ENCODE results near the gene MAGEF1.

The MAGEF1 gene

DNA sequence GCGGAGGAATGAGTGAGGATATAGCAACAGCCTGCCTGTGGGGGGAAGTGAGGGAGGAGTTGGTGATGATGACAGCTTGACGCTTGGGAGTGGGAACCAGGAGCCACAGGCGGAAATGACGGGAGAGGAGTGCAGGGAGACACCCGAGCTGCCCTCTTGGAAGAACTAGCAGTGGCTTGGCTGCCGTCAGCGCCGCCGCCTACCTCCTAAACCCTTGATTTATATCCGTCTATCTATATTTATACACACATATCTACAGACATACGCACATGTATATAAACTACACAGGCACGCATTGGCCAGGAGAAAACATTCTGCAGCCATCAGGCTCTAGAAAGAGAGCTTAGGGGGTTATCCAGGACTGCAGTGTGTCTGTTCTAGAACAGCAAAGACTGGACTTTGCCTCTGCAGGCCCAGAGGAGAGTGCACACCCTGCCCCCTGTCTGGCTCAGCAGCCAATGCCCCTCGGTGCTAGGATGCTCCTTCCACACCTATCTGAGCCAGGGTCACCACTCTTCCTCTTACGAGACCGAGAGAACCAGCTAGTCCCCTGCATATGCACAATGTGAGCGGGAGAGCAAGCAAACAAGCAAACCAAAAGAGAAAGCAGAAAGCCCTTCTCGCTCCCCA is 45.3 kb upstream of the MAGEF1 start:
- DNase-seq: peak; percentile 90
- H3K27me3 ChIP-seq (replicated peaks): no peaks in the 10 kb centered on the region
- in situ Hi-C loops (cut with HindIII; ENCODE audit: low pct_ligation_motif_present, low sequenced_read_pairs): no loop called here
- TF ChIP-seq, protein P1, sequence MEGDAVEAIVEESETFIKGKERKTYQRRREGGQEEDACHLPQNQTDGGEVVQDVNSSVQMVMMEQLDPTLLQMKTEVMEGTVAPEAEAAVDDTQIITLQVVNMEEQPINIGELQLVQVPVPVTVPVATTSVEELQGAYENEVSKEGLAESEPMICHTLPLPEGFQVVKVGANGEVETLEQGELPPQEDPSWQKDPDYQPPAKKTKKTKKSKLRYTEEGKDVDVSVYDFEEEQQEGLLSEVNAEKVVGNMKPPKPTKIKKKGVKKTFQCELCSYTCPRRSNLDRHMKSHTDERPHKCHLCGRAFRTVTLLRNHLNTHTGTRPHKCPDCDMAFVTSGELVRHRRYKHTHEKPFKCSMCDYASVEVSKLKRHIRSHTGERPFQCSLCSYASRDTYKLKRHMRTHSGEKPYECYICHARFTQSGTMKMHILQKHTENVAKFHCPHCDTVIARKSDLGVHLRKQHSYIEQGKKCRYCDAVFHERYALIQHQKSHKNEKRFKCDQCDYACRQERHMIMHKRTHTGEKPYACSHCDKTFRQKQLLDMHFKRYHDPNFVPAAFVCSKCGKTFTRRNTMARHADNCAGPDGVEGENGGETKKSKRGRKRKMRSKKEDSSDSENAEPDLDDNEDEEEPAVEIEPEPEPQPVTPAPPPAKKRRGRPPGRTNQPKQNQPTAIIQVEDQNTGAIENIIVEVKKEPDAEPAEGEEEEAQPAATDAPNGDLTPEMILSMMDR (IDR thresholded peaks at IDR 0.05; ENCODE audit: low read depth, low read length, missing control alignments): no peak
- H3K4me3 ChIP-seq (ENCODE audit: low read depth, low read length): no peak overlapping the region
- H3K36me3 ChIP-seq (replicated peaks): no peaks in the 10 kb centered on the region
- H3K27ac ChIP-seq: peak overlapping the region; percentile 23

DNA sequence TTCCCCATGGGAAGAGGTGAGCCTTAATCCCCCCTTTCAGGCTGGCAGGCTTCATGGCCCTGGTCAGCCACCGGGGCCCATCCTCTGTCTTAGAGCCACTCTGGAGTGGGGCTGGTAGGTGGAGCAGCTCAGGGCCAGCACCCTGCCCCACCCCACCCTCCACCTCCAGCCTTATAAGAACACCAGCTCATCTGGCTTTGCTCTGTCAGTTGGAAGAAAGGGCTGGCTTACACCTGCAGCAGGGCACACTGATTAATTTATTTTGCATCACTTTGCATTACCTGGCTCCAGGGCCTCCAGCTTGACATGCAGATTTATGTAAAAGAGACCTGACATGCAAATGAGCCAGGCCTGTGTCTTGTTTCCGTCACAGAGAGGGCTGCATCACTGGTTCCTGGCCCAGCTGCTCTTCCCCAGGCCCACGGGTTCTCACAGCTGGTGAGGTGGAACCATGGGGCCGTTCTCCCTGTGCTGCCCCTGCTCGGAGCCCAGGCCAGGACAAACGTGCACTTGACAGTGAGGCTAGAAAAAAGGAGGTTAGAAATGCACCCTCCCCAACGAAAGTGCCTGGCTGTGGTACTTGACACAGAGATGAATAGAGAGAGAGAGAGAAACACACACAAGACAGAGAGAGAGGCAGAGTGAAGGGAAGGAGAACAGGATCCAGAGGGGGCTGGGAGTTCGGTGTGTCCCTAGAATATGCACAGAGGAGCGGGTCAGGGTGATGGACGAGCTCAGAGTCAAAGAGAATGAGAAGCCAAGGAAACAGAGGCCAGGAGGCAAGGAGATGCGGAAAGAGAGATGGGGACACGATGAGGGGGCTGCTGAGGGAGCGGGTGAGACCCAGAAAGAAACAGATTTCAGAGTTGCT is 44.5 kb upstream of the MAGEF1 start:
- Histone ChIP-seq H3K36me3 (replicated peaks) (no peaks in the 10 kb centered on the region), H3K27ac (peak overlapping the region; percentile 23), H3K27me3 (replicated peaks) (no peaks in the 10 kb centered on the region), H3K4me3 (ENCODE audit: low read depth, low read length) (no peak overlapping the region)
- in situ Hi-C loops (cut with HindIII; ENCODE audit: low pct_ligation_motif_present, low sequenced_read_pairs): no loop called here
- DNase-seq: no peak
- TF ChIP-seq, protein P1 (IDR thresholded peaks at IDR 0.05; ENCODE audit: low read depth, low read length, missing control alignments): no peak

DNA sequence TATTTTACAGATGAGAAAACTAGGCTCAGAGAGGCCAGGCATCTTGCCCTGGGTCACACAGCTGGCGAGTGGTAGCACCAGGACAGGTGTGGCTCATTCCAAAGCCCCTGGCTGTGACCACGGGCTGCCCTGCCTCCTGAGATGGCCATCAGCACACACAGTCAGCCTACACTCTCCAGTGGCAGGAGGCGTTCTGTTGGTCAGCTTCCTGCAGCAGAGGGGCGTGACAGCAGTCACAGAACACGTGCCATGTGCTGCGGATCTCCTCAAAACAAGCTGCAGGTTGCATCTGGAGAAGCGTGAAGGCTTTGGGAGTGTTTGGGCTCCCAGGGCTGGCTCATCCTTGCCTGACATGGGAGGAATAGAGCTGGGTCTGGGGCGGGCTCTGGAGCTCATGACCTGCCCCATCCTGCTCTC is 43.5 kb upstream of the MAGEF1 start:
- Histone ChIP-seq H3K36me3 (replicated peaks) (no peaks in the 10 kb centered on the region), H3K27ac (no peak overlapping the region), H3K27me3 (replicated peaks) (no peaks in the 10 kb centered on the region), H3K4me3 (ENCODE audit: low read depth, low read length) (no peak overlapping the region)
- DNase-seq: no peak
- TF ChIP-seq, protein P1 (IDR thresholded peaks at IDR 0.05; ENCODE audit: low read depth, low read length, missing control alignments): no peak
- in situ Hi-C loops (cut with HindIII; ENCODE audit: low pct_ligation_motif_present, low sequenced_read_pairs): no loop called here

DNA sequence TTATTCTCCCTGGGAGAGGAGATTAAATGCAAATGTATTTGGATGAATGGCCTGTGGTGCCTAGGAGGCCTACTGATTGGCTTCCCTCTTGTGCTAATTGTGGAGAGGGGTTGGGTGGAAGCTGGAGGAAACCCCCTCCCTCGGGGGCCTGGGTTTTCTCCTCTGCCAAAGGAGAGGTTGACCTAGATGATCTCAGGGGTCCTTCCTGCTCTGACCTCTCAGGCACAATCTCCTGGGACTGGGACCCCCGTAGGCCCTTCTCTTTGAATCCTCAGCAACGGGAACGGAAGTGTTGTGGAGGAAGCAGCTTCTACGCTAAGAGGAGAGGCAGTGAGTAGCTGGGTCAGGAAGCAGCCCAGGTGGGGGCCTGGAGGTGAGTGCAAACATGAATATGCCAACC is 40.5 kb upstream of the MAGEF1 start:
- Histone ChIP-seq H3K27me3 (replicated peaks) (peaks cover 5% of the 10 kb centered on the region), H3K36me3 (replicated peaks) (no peaks in the 10 kb centered on the region), H3K4me3 (ENCODE audit: low read depth, low read length) (no peak overlapping the region), H3K27ac (no peak overlapping the region)
- TF ChIP-seq, protein P1 (IDR thresholded peaks at IDR 0.05; ENCODE audit: low read depth, low read length, missing control alignments): no peak
- in situ Hi-C loops (cut with HindIII; ENCODE audit: low pct_ligation_motif_present, low sequenced_read_pairs): no loop called here
- DNase-seq: no peak

DNA sequence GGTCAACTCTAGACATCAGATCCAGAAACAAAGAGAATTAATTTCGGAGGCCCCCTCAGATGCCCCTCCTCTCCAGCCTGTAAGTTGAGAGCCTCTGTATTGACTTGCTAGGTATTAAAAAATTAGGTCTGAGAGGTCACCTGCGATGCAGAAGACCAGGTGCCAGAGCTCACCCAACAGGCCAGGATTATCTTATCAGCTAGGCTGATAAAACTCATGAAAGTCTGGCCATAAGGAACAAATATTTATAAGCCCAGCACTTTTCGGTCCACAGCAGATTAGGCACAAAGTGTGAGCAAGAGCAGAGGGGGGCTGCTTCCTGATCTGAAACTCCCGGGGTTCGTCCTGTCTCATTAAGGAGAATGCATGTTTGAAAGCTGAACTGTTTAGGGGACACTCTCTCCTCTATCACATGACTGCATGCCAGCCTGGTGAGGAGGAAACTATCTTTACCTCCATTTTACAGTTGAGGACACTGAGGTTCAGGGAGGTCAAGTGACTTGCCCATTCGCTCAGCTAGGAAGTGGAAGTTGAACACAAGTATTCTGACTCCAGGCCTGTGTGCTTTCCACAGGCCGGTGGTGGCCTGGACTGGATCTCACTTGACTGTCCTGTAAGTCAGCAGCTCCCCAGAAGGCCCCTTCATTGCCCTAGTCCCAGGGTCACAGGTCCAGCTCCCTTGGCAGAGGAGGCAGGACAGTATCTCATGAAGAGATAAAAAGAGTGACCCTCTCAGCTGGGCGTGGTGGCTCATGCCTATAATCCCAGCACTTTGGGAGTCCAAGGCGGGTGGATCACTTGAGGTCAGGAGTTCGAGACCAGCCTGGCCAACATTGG is 39.6 kb upstream of the MAGEF1 start:
- TF ChIP-seq, protein P1 (IDR thresholded peaks at IDR 0.05; ENCODE audit: low read depth, low read length, missing control alignments): no peak
- Histone ChIP-seq H3K4me3 (ENCODE audit: low read depth, low read length) (no peak overlapping the region), H3K36me3 (replicated peaks) (no peaks in the 10 kb centered on the region), H3K27ac (no peak overlapping the region), H3K27me3 (replicated peaks) (peaks cover 5% of the 10 kb centered on the region)
- in situ Hi-C loops (cut with HindIII; ENCODE audit: low pct_ligation_motif_present, low sequenced_read_pairs): no loop called here
- DNase-seq: no peak

Measured in brain microvascular endothelial cell (primary cell).